Adipocyte (in vitro differentiated cells): ENCODE measurements around the gene LLPH.

Experiments
- DNase-seq: peaks from one replicate; pipeline ENCODE4 v3.0.0-alpha.2; 2015; ENCODE audit warnings: low read depth
- H3K27me3 ChIP-seq: replicated peaks from 2 replicates; pipeline ENCODE4 v1.7.0; 2013; ENCODE audit warnings: mild to moderate bottlenecking, low read length, moderate library complexity; ENCODE audit not compliant: control insufficient read depth, insufficient read depth
- H3K36me3 ChIP-seq: 2 replicates; pipeline ENCODE4 v1.7.0; 2013; ENCODE audit warnings: low read length, mild to moderate bottlenecking, moderate library complexity; ENCODE audit not compliant: control insufficient read depth, insufficient read depth, severe bottlenecking
- H3K4me1 ChIP-seq: 2 replicates; pipeline ENCODE4 v1.7.0; 2013; ENCODE audit warnings: mild to moderate bottlenecking, low read length, moderate library complexity; ENCODE audit not compliant: control insufficient read depth, insufficient read depth
- H3K4me3 ChIP-seq: 2 replicates; pipeline ENCODE4 v1.7.0; 2013; ENCODE audit warnings: mild to moderate bottlenecking, low read length, moderate library complexity
- H3K9ac ChIP-seq: 2 replicates; pipeline ENCODE4 v1.7.0; 2013; ENCODE audit warnings: mild to moderate bottlenecking, low read length, moderate library complexity
- H3K9me3 ChIP-seq: 2 replicates; pipeline ENCODE4 v1.7.0; 2013; ENCODE audit warnings: mild to moderate bottlenecking, low read length, moderate library complexity; ENCODE audit not compliant: control insufficient read depth

LLPH gene

GRCh38 chr12:66162701-66163100, 32.2 kb upstream of the LLPH start:
- Histone ChIP-seq H3K9me3 (peaks cover 7% of the 10 kb centered on the region), H3K4me3 (no peak overlapping the region), H3K9ac (no peak overlapping the region), H3K27me3 (no peaks in the 10 kb centered on the region), H3K4me1 (peaks cover 12% of the 10 kb centered on the region), H3K36me3 (peaks cover 25% of the 10 kb centered on the region)
- no peak for DNase-seq

GRCh38 chr12:66160704-66161103, 30.2 kb upstream of the LLPH start:
- Histone ChIP-seq H3K4me1 (peaks cover 22% of the 10 kb centered on the region), H3K27me3 (no peaks in the 10 kb centered on the region), H3K9ac (no peak overlapping the region), H3K9me3 (peaks cover 7% of the 10 kb centered on the region), H3K36me3 (peaks cover 25% of the 10 kb centered on the region), H3K4me3 (no peak overlapping the region)
- no peak for DNase-seq

GRCh38 chr12:66159123-66159522, 28.6 kb upstream of the LLPH start:
- H3K9me3 ChIP-seq: no peaks in the 10 kb centered on the region
- H3K36me3 ChIP-seq: peaks cover 21% of the 10 kb centered on the region
- H3K4me3 ChIP-seq: no peak overlapping the region
- DNase-seq: no peak
- H3K9ac ChIP-seq: no peak overlapping the region
- peaks cover 32% of the 10 kb centered on the region for H3K4me1 ChIP-seq
- H3K27me3 ChIP-seq: no peaks in the 10 kb centered on the region

DNA sequence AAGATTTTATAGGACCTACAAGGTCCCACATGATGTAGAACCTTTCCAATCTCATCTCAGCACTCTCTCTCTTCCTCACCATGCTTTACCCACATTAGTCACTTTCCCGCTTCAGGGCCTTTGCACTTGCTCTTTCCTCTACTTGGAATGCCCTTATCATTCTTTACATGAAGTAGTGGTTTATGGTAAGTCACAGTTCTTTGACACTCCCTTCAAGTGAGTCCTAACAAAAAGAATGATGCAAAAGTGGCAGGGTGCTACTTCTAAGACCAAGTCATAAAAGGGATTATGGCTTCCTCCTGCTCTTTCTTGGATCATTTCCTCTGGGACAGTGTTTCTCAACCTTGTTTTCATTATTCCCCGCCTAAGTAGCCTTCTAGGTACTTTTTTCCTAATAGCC, 26.1 kb upstream of the LLPH start:
- DNase-seq: no peak
- Histone ChIP-seq H3K9ac (no peak overlapping the region), H3K4me3 (no peak overlapping the region), H3K27me3 (no peaks in the 10 kb centered on the region), H3K9me3 (no peaks in the 10 kb centered on the region), H3K36me3 (peaks cover 21% of the 10 kb centered on the region), H3K4me1 (peaks cover 50% of the 10 kb centered on the region)

DNA sequence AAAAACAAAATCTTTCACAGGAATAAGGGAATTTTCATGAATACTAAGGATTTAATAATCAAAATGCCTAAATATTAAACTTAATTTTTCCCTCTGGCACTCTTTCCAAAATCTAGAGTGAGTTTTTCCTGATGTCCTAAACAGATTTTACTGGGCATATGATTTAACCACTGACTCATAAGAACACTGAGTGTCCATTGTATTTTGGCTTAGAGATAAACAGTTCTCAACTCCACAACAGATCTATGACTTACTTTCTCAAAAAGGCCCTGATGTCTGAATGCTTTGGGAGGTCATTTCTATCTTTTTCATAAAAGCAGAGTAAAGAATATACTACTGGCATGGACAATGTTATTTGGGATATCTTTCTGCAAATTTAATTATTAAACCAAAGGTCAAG, 24.2 kb upstream of the LLPH start:
- peak overlapping the region; percentile 29 for H3K4me3 ChIP-seq
- peak overlapping the region; percentile 53 for H3K9ac ChIP-seq
- H3K27me3 ChIP-seq: no peaks in the 10 kb centered on the region
- H3K4me1 ChIP-seq: peaks cover 54% of the 10 kb centered on the region
- H3K9me3 ChIP-seq: no peaks in the 10 kb centered on the region
- DNase-seq: no peak
- H3K36me3 ChIP-seq: peaks cover 20% of the 10 kb centered on the region

DNA sequence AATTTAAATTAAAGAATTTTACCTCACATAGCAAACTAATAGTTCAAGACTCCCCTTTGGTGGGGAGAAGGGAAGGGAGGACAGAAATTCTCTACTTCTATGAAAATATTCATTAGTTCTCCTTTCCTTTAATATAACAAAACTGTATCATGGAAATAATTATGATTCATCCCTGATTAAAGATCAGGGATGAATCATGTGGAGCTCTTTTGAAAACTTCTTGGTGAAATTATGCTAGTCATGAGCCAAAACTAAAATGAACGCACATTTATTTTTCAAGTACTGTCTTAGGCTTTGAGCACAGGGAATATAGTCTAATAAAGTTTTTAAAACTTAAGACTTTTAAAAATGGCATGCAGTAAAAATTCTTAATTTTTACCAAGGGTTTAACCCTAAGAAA, 22.2 kb upstream of the LLPH start:
- Histone ChIP-seq H3K4me1 (peaks cover 59% of the 10 kb centered on the region), H3K4me3 (peak overlapping the region; percentile 72), H3K9ac (peak overlapping the region; percentile 85), H3K9me3 (no peaks in the 10 kb centered on the region), H3K27me3 (no peaks in the 10 kb centered on the region), H3K36me3 (peaks cover 18% of the 10 kb centered on the region)
- peak; percentile 59 for DNase-seq

DNA sequence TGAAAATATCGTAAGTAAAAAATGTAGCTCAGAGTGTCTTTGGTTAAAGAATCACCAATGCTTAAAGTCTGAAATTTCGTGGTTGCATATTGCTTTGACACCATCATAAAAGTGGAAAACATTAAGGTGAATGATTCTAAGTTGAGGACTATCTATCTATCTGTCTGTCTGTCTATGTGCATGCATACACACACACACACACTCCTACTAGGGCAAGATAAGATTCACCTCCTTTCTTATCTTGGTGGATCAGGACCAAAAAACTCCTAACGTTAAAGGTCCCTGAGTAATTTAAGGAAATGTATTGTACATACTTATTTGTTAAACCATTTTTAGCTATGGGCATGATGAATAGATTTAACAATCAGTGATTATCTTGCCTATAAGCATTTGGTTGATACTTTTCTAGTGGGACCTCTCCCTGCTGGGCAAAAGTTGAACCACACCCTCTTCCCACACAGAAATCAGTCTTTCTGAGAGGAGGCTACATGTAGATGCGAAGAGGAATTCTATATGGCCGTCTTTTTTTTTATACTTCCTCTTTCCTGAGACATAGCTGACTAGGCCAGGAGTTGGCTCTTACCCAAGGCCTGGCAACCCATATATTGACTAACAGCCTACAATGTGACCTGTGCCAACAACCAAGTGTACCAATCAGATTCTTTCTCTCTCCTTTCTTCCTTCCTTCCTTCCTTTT, 19.3 kb upstream of the LLPH start:
- Histone ChIP-seq H3K4me3 (no peak overlapping the region), H3K9me3 (no peaks in the 10 kb centered on the region), H3K9ac (no peak overlapping the region), H3K4me1 (peaks cover 49% of the 10 kb centered on the region), H3K27me3 (no peaks in the 10 kb centered on the region), H3K36me3 (peaks cover 27% of the 10 kb centered on the region)
- no peak for DNase-seq

- Histone ChIP-seq H3K36me3 (peaks cover 60% of the 10 kb centered on the region), H3K9ac (peak overlapping the region; percentile 48), H3K4me1 (peaks cover 25% of the 10 kb centered on the region), H3K27me3 (no peaks in the 10 kb centered on the region), H3K4me3 (peak overlapping the region; percentile 40), H3K9me3 (peaks cover 22% of the 10 kb centered on the region)
- peak; percentile 78 for DNase-seq
These were observed 14.5 kb upstream of the LLPH start for GRCh38 chr12:66144791-66145754.

GRCh38 chr12:66143868-66144267, 13.3 kb upstream of the LLPH start:
- Histone ChIP-seq H3K36me3 (peaks cover 69% of the 10 kb centered on the region), H3K27me3 (no peaks in the 10 kb centered on the region), H3K9me3 (peaks cover 31% of the 10 kb centered on the region), H3K4me1 (peaks cover 20% of the 10 kb centered on the region), H3K4me3 (no peak overlapping the region), H3K9ac (no peak overlapping the region)
- DNase-seq: no peak

- Histone ChIP-seq H3K4me1 (peaks cover 17% of the 10 kb centered on the region), H3K9ac (no peak overlapping the region), H3K4me3 (no peak overlapping the region), H3K27me3 (no peaks in the 10 kb centered on the region), H3K36me3 (peaks cover 71% of the 10 kb centered on the region), H3K9me3 (peaks cover 31% of the 10 kb centered on the region)
- DNase-seq: no peak
These were observed 12.3 kb upstream of the LLPH start for GRCh38 chr12:66142826-66143225.

DNA sequence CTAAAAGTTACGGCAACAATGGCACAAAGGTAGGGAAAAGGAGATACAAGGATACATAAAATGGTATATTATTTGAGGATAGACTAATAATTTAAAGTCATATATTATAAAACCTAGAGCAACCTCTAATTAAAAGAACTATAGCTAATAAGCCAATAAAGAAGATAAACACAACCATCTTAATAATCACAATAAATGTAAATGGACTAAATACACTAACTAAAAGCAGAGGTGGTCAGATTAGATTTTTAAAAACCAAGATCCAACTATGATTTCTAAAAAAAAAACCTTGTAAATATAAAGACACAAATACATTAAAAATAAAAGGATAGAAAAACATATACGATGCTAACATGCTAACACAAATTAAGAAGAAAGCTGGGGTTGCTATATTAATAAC, 10.7 kb upstream of the LLPH start:
- H3K27me3 ChIP-seq: no peaks in the 10 kb centered on the region
- H3K4me3 ChIP-seq: peak overlapping the region; percentile 36
- no peak for DNase-seq

More for the DNA sequence above, 10.7 kb upstream of the LLPH start:
- peaks cover 31% of the 10 kb centered on the region for H3K9me3 ChIP-seq
- H3K9ac ChIP-seq: no peak overlapping the region
- peaks cover 17% of the 10 kb centered on the region for H3K4me1 ChIP-seq
- peaks cover 80% of the 10 kb centered on the region for H3K36me3 ChIP-seq
